Measurements from ENCODE around the gene TPMT. TPM values are rescaled to one million over a fixed set of nuclear protein-coding genes. Genes with fewer than 3 reads are reported as not detected.

Gene TPMT
- total RNA-seq, 1 experiment from 2014 or later = 9.7 TPM

DNA sequence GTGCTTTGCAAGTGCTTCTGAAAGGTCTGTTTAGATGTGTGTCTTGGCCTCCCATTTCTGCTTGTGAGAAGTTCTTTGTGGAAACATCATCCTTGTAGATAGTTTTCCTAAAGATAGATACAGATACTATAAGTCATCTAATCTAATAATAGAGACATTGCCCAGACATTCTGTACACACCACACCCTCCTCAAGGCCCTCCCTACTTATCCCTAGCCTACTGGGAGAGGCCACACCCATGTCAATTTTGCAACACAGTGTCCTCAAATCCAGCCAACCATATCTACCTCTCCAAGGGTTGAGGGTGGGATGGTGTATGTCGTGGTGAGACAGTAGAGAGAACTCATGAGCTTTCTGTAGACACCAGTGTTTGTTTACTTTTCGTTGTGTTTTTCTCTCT, 6.6 kb upstream of the TPMT start:
- H3K9me3 ChIP-seq (ENCODE audit: control insufficient read depth, insufficient read depth, low read depth, low read length) = no peaks in the 10 kb centered on the region
- intact Hi-C loops (cut with micrococcal nuclease; ENCODE audit: unreplicated experiment) = no loop called here
- no peak overlapping the region for H3K27ac ChIP-seq (ENCODE audit: low read length)
- peaks cover 3% of the 10 kb centered on the region; the same call in 1 of the 2 replicates for H3K36me3 ChIP-seq (ENCODE audit: control insufficient read depth, insufficient read depth, low read length)
- no peaks in the 10 kb centered on the region for H3K27me3 ChIP-seq (ENCODE audit: control insufficient read depth, insufficient read depth, low read length)
- TF ChIP-seq, protein P1, sequence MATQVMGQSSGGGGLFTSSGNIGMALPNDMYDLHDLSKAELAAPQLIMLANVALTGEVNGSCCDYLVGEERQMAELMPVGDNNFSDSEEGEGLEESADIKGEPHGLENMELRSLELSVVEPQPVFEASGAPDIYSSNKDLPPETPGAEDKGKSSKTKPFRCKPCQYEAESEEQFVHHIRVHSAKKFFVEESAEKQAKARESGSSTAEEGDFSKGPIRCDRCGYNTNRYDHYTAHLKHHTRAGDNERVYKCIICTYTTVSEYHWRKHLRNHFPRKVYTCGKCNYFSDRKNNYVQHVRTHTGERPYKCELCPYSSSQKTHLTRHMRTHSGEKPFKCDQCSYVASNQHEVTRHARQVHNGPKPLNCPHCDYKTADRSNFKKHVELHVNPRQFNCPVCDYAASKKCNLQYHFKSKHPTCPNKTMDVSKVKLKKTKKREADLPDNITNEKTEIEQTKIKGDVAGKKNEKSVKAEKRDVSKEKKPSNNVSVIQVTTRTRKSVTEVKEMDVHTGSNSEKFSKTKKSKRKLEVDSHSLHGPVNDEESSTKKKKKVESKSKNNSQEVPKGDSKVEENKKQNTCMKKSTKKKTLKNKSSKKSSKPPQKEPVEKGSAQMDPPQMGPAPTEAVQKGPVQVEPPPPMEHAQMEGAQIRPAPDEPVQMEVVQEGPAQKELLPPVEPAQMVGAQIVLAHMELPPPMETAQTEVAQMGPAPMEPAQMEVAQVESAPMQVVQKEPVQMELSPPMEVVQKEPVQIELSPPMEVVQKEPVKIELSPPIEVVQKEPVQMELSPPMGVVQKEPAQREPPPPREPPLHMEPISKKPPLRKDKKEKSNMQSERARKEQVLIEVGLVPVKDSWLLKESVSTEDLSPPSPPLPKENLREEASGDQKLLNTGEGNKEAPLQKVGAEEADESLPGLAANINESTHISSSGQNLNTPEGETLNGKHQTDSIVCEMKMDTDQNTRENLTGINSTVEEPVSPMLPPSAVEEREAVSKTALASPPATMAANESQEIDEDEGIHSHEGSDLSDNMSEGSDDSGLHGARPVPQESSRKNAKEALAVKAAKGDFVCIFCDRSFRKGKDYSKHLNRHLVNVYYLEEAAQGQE (IDR thresholded peaks at IDR 0.05; ENCODE audit: insufficient read depth in 1 of 2, low read depth in 2 of 2, low read length in 1 of 2) = no peak
- TF ChIP-seq TCF7L2 (IDR thresholded peaks at IDR 0.05; ENCODE audit: low read depth, low read length) (no peak), POLR2AphosphoS5 (IDR thresholded peaks at IDR 0.05; ENCODE audit: low read depth, low read length) (no peak), SIN3A (IDR thresholded peaks at IDR 0.05; ENCODE audit: borderline replicate concordance, insufficient read depth, low read depth, low read length) (no peak)
- TF ChIP-seq, protein P2, sequence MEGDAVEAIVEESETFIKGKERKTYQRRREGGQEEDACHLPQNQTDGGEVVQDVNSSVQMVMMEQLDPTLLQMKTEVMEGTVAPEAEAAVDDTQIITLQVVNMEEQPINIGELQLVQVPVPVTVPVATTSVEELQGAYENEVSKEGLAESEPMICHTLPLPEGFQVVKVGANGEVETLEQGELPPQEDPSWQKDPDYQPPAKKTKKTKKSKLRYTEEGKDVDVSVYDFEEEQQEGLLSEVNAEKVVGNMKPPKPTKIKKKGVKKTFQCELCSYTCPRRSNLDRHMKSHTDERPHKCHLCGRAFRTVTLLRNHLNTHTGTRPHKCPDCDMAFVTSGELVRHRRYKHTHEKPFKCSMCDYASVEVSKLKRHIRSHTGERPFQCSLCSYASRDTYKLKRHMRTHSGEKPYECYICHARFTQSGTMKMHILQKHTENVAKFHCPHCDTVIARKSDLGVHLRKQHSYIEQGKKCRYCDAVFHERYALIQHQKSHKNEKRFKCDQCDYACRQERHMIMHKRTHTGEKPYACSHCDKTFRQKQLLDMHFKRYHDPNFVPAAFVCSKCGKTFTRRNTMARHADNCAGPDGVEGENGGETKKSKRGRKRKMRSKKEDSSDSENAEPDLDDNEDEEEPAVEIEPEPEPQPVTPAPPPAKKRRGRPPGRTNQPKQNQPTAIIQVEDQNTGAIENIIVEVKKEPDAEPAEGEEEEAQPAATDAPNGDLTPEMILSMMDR (IDR thresholded peaks at IDR 0.05) = no peak
- ATAC-seq (no peak), DNase-seq (ENCODE audit: low read depth, low spot score) (no peak)
- ChIA-PET CTCF (no interaction called here), POLR2A (no interaction called here)
- no peaks in the 10 kb centered on the region for H3K4me1 ChIP-seq (ENCODE audit: control insufficient read depth, insufficient read depth, low read length)
- H3K4me3 ChIP-seq (ENCODE audit: low read depth in 2 of 2, low read length in 2 of 2) = no peak overlapping the region
- in situ Hi-C loops (cut with HindIII; ENCODE audit: low pct_unique_long_range_greater_than_20kb, low sequenced_read_pairs) = no loop called here
- BruUV-seq (replicated peaks) = no TSS peak

DNA sequence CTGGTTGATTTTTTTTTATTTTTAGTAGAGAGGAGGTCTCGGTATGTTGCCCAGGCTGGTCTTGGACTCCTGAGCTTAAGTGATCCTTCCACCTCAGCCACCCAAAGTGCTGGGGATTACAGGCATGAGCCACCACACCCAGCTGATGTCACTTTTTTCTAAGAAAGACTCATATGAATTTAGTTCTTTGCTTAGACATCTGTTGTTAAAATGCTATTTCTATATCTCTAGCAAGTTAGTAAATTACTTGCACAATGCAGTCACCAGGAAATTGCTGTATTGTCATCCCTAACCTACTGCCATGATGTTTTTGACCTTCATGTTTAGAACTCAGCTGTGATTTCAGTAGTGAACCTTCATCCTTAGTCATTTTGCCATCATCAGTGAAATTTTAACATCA, 6.0 kb upstream of the TPMT start:
- BruUV-seq (replicated peaks) = no TSS peak
- no peaks in the 10 kb centered on the region for H3K9me3 ChIP-seq (ENCODE audit: control insufficient read depth, insufficient read depth, low read depth, low read length)
- H3K4me3 ChIP-seq (ENCODE audit: low read depth in 2 of 2, low read length in 2 of 2) = no peak overlapping the region
- no peaks in the 10 kb centered on the region for H3K27me3 ChIP-seq (ENCODE audit: control insufficient read depth, insufficient read depth, low read length)
- TF ChIP-seq SIN3A (IDR thresholded peaks at IDR 0.05; ENCODE audit: borderline replicate concordance, insufficient read depth, low read depth, low read length) (no peak), TCF7L2 (IDR thresholded peaks at IDR 0.05; ENCODE audit: low read depth, low read length) (no peak), POLR2AphosphoS5 (IDR thresholded peaks at IDR 0.05; ENCODE audit: low read depth, low read length) (no peak)
- TF ChIP-seq, protein P2 (IDR thresholded peaks at IDR 0.05) = no peak
- TF ChIP-seq, protein P1 (IDR thresholded peaks at IDR 0.05; ENCODE audit: insufficient read depth in 1 of 2, low read depth in 2 of 2, low read length in 1 of 2) = no peak
- no peak overlapping the region for H3K27ac ChIP-seq (ENCODE audit: low read length)
- in situ Hi-C loops (cut with HindIII; ENCODE audit: low pct_unique_long_range_greater_than_20kb, low sequenced_read_pairs) (no loop called here), intact Hi-C loops (cut with micrococcal nuclease; ENCODE audit: unreplicated experiment) (no loop called here)
- ChIA-PET CTCF (no interaction called here), POLR2A (no interaction called here)
- no peak for ATAC-seq
- DNase-seq (ENCODE audit: low read depth, low spot score) = no peak
- H3K36me3 ChIP-seq (ENCODE audit: control insufficient read depth, insufficient read depth, low read length) = peaks cover 3% of the 10 kb centered on the region; the same call in 1 of the 2 replicates
- H3K4me1 ChIP-seq (ENCODE audit: control insufficient read depth, insufficient read depth, low read length) = 0 out of 2 replicates have a peak, but pooled peaks cover 2% of the 10 kb centered on the region

Data from Panc1 (cell line).